Astrocyte of the cerebellum (primary cell): ENCODE results near the gene PRELP.
A peak's percentile ranks its signal among the peaks of the same experiment; 100 is the strongest.

Experiments used
- DNase-seq: peaks from one replicate; pipeline ENCODE4 v3.0.0-alpha.2; 2011; ENCODE audit warnings: low read depth
- H3K4me3 ChIP-seq: 2 replicates; pipeline ENCODE4 v1.5.1; 2011; ENCODE audit warnings: mild to moderate bottlenecking, low read depth, low read length, moderate library complexity
- in situ Hi-C: cut with HindIII; loops from 2 replicates; pipeline ENCODE4 v1.10.0; 2017; ENCODE audit warnings: low sequenced_read_pairs
- TF ChIP-seq, protein P1 (sequence below): IDR thresholded peaks from 2 replicates; pipeline ENCODE4 v1.5.1; 2012; ENCODE audit warnings: low read length, low read depth, moderate library complexity, mild to moderate bottlenecking; ENCODE audit errors: missing control alignments

The PRELP gene

DNA sequence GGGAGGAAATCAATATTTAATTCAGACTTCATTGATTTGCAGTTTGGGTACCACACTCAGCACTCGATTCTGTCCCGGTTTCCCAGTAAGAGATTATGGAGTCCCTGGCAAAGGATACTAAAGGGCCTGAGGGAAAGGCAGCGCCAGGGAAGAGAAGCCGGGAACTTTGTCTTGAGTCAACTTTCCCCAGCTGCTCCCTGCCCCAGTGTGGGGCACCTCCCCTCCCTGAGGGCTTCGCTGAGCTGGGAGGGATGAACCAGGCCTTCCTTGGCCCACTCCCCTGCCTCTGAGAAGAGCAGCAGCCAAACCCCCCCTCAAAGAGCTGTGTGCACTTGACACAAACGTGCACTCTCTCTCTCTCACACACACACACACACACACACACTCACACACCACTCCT, 51.0 kb downstream of the PRELP start:
- H3K4me3 ChIP-seq = no peak overlapping the region
- TF ChIP-seq, protein P1, sequence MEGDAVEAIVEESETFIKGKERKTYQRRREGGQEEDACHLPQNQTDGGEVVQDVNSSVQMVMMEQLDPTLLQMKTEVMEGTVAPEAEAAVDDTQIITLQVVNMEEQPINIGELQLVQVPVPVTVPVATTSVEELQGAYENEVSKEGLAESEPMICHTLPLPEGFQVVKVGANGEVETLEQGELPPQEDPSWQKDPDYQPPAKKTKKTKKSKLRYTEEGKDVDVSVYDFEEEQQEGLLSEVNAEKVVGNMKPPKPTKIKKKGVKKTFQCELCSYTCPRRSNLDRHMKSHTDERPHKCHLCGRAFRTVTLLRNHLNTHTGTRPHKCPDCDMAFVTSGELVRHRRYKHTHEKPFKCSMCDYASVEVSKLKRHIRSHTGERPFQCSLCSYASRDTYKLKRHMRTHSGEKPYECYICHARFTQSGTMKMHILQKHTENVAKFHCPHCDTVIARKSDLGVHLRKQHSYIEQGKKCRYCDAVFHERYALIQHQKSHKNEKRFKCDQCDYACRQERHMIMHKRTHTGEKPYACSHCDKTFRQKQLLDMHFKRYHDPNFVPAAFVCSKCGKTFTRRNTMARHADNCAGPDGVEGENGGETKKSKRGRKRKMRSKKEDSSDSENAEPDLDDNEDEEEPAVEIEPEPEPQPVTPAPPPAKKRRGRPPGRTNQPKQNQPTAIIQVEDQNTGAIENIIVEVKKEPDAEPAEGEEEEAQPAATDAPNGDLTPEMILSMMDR = no peak
- in situ Hi-C loops = no loop called here
- no peak for DNase-seq

DNA sequence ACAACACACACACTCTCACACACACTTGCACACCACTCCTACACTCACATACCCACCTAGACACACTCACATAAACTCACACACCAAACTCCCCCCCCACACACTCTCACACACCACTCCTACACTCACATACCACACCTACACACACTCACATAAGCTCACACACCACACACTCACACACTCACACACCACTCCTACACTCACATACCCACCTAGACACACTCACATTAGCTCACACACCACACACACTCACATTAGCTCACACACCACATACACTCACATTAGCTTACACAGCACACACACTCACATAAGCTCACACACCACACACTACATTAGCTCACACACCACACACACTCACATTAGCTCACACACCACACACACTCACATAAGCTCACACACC, 51.4 kb downstream of the PRELP start:
- in situ Hi-C loops = no loop called here
- H3K4me3 ChIP-seq = no peak overlapping the region
- DNase-seq = no peak
- TF ChIP-seq, protein P1 = no peak

DNA sequence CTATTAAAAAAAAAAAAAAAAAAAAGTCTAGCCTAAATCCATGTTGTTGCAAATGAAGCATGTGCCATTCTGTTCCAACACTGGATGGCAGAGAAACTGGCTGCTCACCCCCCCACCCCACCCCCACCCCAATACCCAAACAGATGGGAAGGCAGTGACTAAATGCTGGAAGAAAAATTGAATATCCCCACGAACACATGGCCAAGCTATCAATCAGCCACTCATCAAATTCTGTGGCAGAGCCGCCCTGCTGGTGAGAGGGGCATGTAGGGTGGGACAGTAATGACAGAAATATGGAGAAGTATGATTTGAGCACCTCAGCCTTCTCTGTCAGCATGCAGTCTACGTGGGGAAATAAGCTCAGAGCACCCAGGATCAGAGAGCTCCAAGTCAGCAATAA, 52.5 kb downstream of the PRELP start:
- no peak for DNase-seq
- TF ChIP-seq, protein P1 = no peak
- in situ Hi-C loops = no loop called here
- H3K4me3 ChIP-seq = no peak overlapping the region

DNA sequence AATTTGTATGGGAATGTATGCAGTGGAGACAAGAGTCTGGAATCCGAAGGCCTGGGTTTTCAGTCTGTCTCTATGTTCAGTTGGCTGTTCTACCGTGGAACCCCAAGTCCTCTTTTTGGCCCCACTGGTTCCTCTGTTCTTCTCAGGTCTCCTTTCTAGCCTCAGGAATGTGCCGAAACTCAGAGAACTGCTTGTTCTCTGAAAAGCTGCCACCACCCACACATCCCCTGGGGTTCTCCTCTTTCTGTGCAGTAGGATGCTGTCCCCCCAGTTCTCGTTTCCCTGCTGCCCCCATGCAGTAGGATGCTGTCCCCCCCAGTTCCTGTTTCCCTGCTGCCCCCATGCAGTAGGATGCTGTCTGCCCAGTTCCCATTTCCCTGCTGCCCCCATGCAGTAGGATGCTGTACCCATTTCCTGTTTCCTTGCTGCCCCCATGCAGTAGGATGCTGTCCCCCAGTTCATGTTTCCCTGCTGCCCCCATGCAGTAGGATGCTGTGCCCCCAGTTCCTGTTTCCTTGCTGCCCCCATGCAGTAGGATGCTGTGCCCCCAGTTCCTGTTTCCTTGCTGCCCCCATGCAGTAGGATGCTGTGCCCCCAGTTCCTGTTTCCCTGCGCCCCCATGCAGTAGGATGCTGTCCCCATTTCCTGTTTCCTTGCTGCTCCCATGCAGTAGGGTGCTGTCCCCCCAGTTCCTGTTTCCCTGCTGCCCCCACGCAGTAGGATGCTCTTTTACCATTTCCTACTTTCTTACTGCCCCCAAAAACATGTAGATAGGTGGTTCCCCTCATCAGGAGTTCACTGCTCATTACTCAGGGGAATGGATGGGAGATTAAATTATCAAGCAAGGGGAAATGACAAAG, 53.6 kb downstream of the PRELP start:
- in situ Hi-C loops = no loop called here
- H3K4me3 ChIP-seq = no peak overlapping the region
- TF ChIP-seq, protein P1 = no peak
- no peak for DNase-seq

DNA sequence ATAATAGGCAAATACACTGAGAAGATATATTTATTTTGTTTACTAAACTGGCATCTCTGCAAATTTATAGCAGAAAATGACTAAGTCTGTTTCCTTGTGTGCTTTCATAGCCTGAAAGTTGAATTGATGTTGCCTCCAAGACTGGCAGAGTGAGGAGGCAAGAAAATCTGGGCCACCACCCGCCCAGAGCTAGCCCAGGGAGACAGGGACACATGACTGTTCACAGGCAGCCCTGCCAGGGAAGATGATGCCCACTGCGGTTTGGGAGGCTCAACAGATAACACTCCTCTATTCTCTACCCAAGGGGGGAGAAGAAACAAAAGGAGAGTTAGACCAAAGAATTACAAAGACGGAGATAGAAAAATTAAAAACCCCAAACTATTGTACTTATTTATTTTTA, 55.5 kb downstream of the PRELP start:
- in situ Hi-C loops = no loop called here
- TF ChIP-seq, protein P1 = no peak
- DNase-seq = no peak
- H3K4me3 ChIP-seq = no peak overlapping the region

DNA sequence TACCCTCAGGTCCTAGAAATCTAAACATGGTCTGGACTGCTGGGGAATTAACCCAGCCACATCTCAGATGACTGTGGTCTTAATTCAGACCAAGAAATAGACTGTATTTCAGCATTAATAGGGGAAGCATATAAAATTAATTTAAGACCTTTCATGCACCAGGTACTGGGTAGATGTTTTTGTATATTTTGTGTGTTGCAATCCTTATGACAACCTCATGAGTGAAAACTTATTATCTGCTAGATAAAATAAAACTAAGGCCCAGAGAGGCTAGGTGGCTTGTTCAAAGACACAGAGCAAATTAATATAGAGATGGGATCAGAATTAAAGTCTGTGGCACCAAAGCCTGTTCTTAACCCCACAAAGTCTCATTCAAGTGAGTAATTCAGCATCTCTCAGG, 58.4 kb downstream of the PRELP start:
- no peak overlapping the region for H3K4me3 ChIP-seq
- DNase-seq = no peak
- in situ Hi-C loops = no loop called here
- TF ChIP-seq, protein P1 = no peak

DNA sequence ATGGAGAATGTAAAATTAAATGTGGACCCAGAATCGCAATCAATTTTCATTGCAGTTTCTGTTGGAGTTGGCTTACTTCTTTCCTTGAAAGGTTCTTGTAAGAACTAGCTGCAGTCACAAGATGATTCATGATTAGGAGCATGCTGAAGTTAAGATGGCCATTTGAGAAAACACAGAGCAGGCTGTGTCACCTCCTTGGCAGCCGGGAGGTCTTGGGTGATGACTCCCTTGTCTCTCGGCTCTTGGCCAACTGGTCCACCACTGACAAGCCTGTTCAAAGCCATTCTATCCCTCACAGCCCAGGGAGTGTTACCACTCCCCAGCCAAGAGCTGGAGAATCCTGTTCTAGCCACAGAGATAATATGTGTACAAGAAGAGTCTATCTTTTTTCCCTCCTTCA, 58.9 kb downstream of the PRELP start:
- peak; percentile 46 for DNase-seq
- in situ Hi-C loops = no loop called here
- H3K4me3 ChIP-seq = no peak overlapping the region
- TF ChIP-seq, protein P1 = no peak
